ENCODE data around the gene OR7A5.
"Not testable (repeated sequence)": the region's sequence is repeated elsewhere in the genome, so short reads cannot be mapped to it uniquely, and the experiment has no call there.

The OR7A5 gene

DNA sequence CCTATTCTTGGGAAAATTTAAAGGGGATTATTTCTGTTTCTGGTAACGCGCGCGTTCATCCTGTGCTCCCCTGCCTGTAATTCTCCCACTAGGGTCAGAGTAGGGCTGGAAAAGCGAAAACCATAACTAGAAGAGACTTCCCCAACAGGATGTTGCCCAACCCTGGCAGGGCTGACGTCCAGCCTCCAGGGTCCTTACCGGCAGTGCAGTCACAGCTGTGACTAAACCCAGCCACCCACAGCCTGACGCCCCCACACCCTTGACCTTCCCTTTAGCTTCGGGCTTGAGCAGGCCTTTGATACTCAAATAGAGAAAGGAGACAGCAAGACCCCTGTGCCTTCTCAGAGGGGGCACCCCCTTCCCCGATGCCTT is 50.3 kb downstream of the OR7A5 start:
- DNase-seq (ENCODE audit: low read depth) = not testable (repeated sequence)

DNA sequence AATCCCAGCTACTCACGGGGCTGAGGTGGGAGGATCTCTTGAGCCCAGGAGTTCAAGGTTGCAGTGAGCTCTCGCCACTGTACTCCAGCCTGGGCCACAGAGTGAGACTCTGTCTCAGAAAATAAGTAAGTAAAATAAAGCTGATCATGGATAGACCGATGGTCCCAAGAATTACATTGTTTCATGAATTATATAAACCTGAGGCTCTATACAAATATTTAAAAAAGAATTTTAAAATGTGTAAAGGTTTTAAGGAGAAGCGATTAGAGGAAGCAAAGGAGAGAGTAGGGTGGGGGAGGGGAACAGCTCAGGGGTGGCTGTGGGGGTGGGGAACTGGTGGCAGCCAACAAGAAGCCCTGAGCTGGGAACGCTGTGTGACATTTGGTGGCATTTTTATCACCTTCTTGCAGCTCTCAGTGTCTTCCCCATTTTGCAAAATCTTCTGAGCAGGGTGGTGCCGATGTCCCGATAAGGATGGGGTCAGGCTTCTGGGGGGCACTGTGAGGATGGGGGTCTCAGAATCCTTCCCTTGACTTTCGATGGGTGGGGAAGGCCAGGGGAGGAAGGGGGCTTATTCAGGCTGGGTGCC is 51.5 kb downstream of the OR7A5 start:
- not testable (repeated sequence) for DNase-seq (ENCODE audit: low read depth)

DNA sequence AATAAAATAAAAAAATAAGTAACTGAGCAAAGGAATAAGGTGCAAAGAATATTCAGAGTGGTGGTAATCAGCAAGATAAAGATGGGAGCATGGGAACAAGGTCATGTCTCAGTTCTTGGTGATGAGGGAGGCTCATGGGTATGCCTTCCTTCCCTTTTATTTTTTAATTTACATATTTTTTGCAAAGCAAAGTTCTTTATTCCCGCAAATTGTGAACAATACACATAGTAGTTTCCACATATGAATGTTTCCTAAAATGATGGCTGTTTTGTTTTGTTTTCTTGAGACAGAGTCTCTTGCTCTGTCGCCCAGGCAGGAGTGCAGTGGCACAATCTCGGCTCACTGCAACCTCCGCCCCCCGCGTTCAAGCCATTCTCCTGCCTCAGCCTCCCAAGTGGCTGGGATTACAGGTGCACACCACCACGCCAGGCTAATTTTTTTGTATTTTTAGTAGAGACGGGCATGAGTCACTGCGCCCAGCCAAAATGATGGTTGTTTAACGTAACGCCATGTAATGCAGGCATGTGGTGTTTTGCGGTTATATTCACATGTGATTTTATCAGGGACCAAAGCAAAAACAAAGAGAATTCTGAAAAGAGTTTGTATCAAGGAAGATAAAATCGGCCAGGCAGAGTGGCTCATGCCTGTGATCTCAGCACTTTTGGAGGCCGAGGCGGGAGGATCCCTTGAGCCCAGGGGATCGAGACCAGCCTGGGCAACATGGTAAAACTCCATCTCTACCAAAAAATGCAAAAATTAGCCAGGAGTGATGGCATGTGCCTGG is 52.2 kb downstream of the OR7A5 start:
- DNase-seq (ENCODE audit: low read depth) = no peak

- not testable (repeated sequence) for DNase-seq (ENCODE audit: low read depth)
Observed at GRCh38 chr19:14781713-14782536, 53.1 kb downstream of the OR7A5 start.

DNA sequence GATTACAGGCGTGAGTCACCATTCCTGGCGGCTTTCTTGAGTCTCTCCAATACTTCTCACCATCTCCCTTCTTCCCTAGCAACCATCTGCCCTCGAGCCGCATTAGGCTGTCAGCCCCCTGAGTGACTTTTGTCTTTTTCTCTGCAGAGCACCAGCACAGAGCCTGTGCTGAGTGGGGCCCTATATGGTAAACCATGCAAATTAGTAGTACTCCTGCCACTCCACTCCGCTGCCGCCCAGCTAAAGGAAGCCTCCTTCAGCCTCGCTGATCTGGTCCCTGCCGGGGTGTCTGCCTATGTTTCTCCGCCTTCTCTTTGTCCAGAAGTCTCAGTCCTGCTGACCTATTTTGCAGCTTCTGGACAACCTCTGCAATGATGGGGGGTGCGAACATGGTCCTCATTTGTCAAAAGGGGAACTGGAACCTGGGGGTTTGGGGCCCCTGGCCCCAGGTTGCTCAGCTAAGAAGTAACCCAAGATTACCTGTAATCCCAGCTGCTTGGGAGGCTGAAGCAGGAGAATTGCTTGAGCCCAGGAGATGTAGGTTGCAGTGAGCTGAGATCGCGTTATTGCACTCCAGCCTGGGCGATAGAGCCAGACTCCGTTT is 54.3 kb downstream of the OR7A5 start:
- DNase-seq (ENCODE audit: low read depth) = not testable (repeated sequence)

DNA sequence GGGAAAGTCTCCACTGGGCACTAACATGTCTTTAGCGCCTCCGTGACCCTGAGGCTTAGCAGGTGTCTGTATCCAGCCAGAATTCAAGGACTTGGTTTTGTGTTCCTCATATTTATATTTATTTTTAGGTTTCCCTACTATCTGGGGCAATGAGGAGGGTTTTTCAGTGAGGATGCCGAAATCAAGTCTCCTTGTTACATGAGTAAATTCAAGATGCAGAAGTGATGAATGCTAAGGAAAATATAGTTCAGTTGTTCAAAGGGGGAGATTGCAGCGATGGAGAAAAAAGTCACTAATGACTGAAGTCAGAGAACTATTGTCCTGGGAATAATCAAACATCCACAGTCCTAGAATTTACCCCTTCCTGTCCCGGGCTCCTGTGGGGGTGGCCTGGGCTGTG is 55.8 kb downstream of the OR7A5 start:
- DNase-seq (ENCODE audit: low read depth) = no peak

DNA sequence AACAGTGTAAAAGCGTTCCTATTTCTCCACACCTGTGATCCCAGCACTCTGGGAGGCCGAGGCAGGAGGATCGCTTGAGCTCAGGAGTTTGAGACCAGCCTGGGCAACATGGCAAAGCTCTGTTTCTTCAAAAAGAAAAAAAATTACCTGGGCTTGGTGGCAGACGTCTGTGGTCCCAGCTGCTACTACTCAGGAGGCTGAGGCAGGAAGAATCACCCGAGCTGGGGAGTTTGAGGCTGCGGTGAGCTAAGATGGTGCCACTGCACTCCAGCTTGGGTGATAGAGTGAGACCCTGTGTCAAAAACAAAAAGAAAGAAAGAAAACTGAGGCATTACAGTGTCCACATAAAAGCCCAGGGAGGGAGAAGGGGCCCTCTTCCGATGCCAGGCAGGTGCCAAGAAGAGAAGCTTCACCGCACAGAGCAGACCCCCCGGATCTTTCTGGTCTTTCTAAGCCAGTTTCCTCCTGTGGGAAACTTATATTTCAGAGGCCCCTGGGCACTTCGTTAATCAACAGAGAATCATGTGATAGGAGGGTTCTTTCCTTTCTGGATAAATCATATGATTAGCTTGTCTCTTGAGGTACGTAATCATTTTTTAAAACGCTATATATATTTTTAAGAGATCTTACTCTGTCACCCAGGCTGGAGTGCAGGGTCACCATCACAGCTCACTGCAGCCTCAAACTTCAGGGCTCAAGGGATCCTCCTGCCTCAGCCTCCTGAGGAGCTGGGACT is 56.7 kb downstream of the OR7A5 start, which contains the start of gene ADGRE2:
Gene ADGRE2 (minus strand): TSS at position 451 of the 736 bp plus-strand sequence. CDS start 1,804 bp downstream, outside the sequence.
- not testable (repeated sequence) for DNase-seq (ENCODE audit: low read depth)

DNA sequence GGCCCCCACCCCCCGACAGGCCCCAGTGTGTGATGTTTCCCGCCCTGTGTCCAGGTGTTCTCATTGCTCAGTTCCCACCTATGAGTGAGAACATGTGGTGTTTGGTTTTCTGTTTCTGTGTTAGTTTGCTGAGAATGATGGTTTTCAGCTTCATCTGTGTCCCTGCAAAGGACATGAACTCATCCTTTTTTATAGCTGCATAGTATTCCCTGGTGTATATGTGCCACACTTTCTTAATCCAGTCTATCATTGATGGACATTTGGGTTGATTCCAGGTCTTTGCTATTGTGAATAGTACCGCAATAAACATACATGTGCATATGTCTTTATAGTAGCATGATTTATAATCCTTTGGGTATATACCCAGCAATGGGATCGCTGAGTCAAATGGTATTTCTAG is 57.3 kb downstream of the OR7A5 start:
- not testable (repeated sequence) for DNase-seq (ENCODE audit: low read depth)

Data from activated T-helper 9 cell treated with anti-CD3 and anti-CD28 coated beads, Interleukin-2, amount 50 U/mL, for 16 hours (primary cell).